ENCODE results near the gene QSOX1. TPM values are rescaled to one million over a fixed set of nuclear protein-coding genes. Genes with fewer than 3 reads are reported as not detected.
A peak's percentile ranks its signal among the peaks of the same experiment; 100 is the strongest.

The QSOX1 gene
- total RNA-seq, 1 donor from 2014 or later, result 156 TPM

DNA sequence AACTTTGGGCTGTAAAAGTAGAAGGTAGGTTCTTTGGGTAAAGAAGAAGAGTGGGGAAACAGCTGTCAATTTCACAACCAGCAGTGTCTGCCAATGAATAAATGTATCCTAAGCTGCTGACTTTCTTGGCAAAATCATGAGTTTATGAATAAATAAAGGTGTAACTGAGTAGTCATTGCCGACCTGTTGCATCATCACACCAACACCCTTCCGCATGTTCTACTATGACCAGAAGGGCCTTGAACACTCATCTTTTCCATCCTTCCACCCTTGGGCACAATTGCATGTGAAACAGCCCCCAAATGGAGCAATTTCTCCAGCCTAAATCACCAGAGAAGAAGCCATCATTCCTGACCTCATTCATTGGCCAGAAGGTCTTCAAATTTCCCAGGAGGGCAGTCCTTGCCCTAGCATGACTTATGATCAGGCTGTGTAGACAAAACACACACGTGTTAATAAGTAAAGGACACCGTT, 31.2 kb upstream of the QSOX1 start:
- Mint-ChIP-seq H3K4me3 (ENCODE audit: unreplicated experiment) (no peak overlapping the region), H3K27ac (ENCODE audit: unreplicated experiment) (peak overlapping the region; percentile 28), H3K4me1 (ENCODE audit: low read depth, unreplicated experiment) (no peaks in the 10 kb centered on the region), H3K27me3 (ENCODE audit: low read depth, unreplicated experiment) (peaks cover 4% of the 10 kb centered on the region), H3K36me3 (ENCODE audit: low read depth, unreplicated experiment) (no peaks in the 10 kb centered on the region), H3K9me3 (ENCODE audit: unreplicated experiment) (peaks cover 3% of the 10 kb centered on the region)
- H3K79me2 ChIP-seq (ENCODE audit: insufficient read depth, low read length), result no peaks in the 10 kb centered on the region
- no peaks in the 10 kb centered on the region for H4K20me1 ChIP-seq (ENCODE audit: insufficient read depth, low read length)
- H3K27me3 ChIP-seq (ENCODE audit: insufficient read depth, low read length), result no peaks in the 10 kb centered on the region
- no peak overlapping the region for H2AFZ ChIP-seq (ENCODE audit: low read depth, low read length)
- no peak overlapping the region for H3K9ac ChIP-seq (ENCODE audit: low read length)
- no peaks in the 10 kb centered on the region for H3K9me3 ChIP-seq (ENCODE audit: insufficient read depth, low read depth, low read length)
- no peaks in the 10 kb centered on the region for H3K36me3 ChIP-seq (ENCODE audit: insufficient read depth, low read length)
- no peak for DNase-seq (ENCODE audit: low read depth)
- no peaks in the 10 kb centered on the region for H3K4me1 ChIP-seq (ENCODE audit: insufficient read depth, low read length)
- H3K4me3 ChIP-seq (ENCODE audit: insufficient read depth, low read depth, low read length), result no peak overlapping the region
- H3K27ac ChIP-seq (ENCODE audit: low read depth, low read length), result no peak overlapping the region
- no peak for TF ChIP-seq EZH2 (IDR thresholded peaks at IDR 0.05; ENCODE audit: insufficient read depth, low read length)
- TF ChIP-seq, protein P1, sequence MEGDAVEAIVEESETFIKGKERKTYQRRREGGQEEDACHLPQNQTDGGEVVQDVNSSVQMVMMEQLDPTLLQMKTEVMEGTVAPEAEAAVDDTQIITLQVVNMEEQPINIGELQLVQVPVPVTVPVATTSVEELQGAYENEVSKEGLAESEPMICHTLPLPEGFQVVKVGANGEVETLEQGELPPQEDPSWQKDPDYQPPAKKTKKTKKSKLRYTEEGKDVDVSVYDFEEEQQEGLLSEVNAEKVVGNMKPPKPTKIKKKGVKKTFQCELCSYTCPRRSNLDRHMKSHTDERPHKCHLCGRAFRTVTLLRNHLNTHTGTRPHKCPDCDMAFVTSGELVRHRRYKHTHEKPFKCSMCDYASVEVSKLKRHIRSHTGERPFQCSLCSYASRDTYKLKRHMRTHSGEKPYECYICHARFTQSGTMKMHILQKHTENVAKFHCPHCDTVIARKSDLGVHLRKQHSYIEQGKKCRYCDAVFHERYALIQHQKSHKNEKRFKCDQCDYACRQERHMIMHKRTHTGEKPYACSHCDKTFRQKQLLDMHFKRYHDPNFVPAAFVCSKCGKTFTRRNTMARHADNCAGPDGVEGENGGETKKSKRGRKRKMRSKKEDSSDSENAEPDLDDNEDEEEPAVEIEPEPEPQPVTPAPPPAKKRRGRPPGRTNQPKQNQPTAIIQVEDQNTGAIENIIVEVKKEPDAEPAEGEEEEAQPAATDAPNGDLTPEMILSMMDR (IDR thresholded peaks at IDR 0.05; ENCODE audit: insufficient read depth, low read depth, low read length), result no peak
- no peak overlapping the region for H3K4me2 ChIP-seq (ENCODE audit: low read length)
- no peak for FAIRE-seq

DNA sequence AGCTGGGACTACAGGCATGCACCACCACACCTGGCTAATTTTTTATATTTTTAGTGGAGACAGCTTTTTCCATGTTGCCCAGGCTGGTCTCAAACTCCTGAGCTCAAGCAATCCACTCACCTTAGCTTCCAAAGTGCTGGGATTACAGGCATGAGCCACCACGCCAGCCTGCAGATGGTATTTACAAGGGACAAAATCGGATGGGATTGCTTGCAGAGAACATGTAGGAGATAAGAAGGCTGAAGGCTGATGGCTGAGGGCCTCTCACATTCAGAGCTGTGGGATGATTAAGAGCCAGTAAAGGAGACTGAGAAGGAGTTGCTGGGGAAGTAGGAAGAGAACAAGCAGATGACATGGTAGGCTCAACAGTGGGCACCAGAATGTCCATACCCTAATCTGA, 24.0 kb upstream of the QSOX1 start:
- Histone ChIP-seq H3K4me1 (ENCODE audit: insufficient read depth, low read length) (peaks cover 7% of the 10 kb centered on the region), H4K20me1 (ENCODE audit: insufficient read depth, low read length) (no peaks in the 10 kb centered on the region), H3K9me3 (ENCODE audit: insufficient read depth, low read depth, low read length) (no peaks in the 10 kb centered on the region), H3K36me3 (ENCODE audit: insufficient read depth, low read length) (no peaks in the 10 kb centered on the region), H3K79me2 (ENCODE audit: insufficient read depth, low read length) (no peaks in the 10 kb centered on the region), H3K27me3 (ENCODE audit: insufficient read depth, low read length) (no peaks in the 10 kb centered on the region), H3K4me2 (ENCODE audit: low read length) (no peak overlapping the region), H2AFZ (ENCODE audit: low read depth, low read length) (no peak overlapping the region), H3K9ac (ENCODE audit: low read length) (no peak overlapping the region), H3K27ac (ENCODE audit: low read depth, low read length) (no peak overlapping the region), H3K4me3 (ENCODE audit: insufficient read depth, low read depth, low read length) (no peak overlapping the region)
- TF ChIP-seq EZH2 (IDR thresholded peaks at IDR 0.05; ENCODE audit: insufficient read depth, low read length), result no peak
- TF ChIP-seq, protein P1 (IDR thresholded peaks at IDR 0.05; ENCODE audit: insufficient read depth, low read depth, low read length), result no peak
- Mint-ChIP-seq H3K27me3 (ENCODE audit: low read depth, unreplicated experiment) (no peaks in the 10 kb centered on the region), H3K9me3 (ENCODE audit: unreplicated experiment) (no peaks in the 10 kb centered on the region), H3K36me3 (ENCODE audit: low read depth, unreplicated experiment) (no peaks in the 10 kb centered on the region), H3K27ac (ENCODE audit: unreplicated experiment) (peak overlapping the region; percentile 59), H3K4me3 (ENCODE audit: unreplicated experiment) (no peak overlapping the region), H3K4me1 (ENCODE audit: low read depth, unreplicated experiment) (peaks cover 11% of the 10 kb centered on the region)
- DNase-seq (ENCODE audit: low read depth), result no peak
- FAIRE-seq, result no peak

DNA sequence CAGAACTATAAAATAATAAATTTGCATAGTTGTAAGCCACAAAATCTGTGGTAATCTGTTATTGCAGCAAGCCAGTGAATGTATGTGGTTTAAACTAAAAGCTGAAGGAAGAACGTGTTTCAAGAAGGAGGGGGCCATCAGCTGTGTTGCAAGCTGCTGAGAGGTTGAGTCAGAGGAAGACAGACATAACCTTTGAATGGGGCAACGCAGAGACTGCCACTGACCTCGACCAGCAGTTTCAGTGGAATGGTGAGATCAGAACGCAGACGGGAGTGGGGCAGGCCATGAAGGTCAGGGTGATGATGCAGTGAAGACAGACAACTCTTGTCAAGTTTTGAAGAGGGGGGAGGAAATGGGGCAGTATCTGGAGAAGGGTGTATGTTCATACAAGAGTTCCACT, 23.2 kb upstream of the QSOX1 start:
- H3K9ac ChIP-seq (ENCODE audit: low read length), result no peak overlapping the region

More for the DNA sequence above, 23.2 kb upstream of the QSOX1 start:
- Histone ChIP-seq H3K4me2 (ENCODE audit: low read length) (peak overlapping the region; percentile 40), H3K4me1 (ENCODE audit: insufficient read depth, low read length) (peaks cover 12% of the 10 kb centered on the region), H4K20me1 (ENCODE audit: insufficient read depth, low read length) (no peaks in the 10 kb centered on the region), H2AFZ (ENCODE audit: low read depth, low read length) (no peak overlapping the region), H3K9me3 (ENCODE audit: insufficient read depth, low read depth, low read length) (no peaks in the 10 kb centered on the region), H3K79me2 (ENCODE audit: insufficient read depth, low read length) (no peaks in the 10 kb centered on the region), H3K27ac (ENCODE audit: low read depth, low read length) (no peak overlapping the region), H3K36me3 (ENCODE audit: insufficient read depth, low read length) (no peaks in the 10 kb centered on the region), H3K4me3 (ENCODE audit: insufficient read depth, low read depth, low read length) (no peak overlapping the region), H3K27me3 (ENCODE audit: insufficient read depth, low read length) (no peaks in the 10 kb centered on the region)
- Mint-ChIP-seq H3K4me1 (ENCODE audit: low read depth, unreplicated experiment) (peaks cover 11% of the 10 kb centered on the region), H3K27me3 (ENCODE audit: low read depth, unreplicated experiment) (no peaks in the 10 kb centered on the region), H3K4me3 (ENCODE audit: unreplicated experiment) (no peak overlapping the region), H3K27ac (ENCODE audit: unreplicated experiment) (peak overlapping the region; percentile 43), H3K9me3 (ENCODE audit: unreplicated experiment) (no peaks in the 10 kb centered on the region), H3K36me3 (ENCODE audit: low read depth, unreplicated experiment) (no peaks in the 10 kb centered on the region)
- TF ChIP-seq, protein P1 (IDR thresholded peaks at IDR 0.05; ENCODE audit: insufficient read depth, low read depth, low read length), result no peak
- TF ChIP-seq EZH2 (IDR thresholded peaks at IDR 0.05; ENCODE audit: insufficient read depth, low read length), result no peak
- DNase-seq (ENCODE audit: low read depth) (peak; percentile 81), FAIRE-seq (no peak)

All from astrocyte (in vitro differentiated cells and primary cell).